Measurements from ENCODE around the gene MAP1LC3B2. TPM values are rescaled to one million over a fixed set of nuclear protein-coding genes. Genes with fewer than 3 reads are reported as not detected.

The MAP1LC3B2 gene
- total RNA-seq, 6 experiments from 2014 or later: 0.59 to 1.0 (median 0.70) TPM; not detected in 3

GRCh38 chr12:116545144-116545543, 14.0 kb upstream of the MAP1LC3B2 start:
- Histone ChIP-seq H3K9me3 (no peaks in the 10 kb centered on the region), H3K27me3 (no peaks in the 10 kb centered on the region), H3K36me3 (no peaks in the 10 kb centered on the region), H3K27ac (no peak overlapping the region), H3K4me1 (no peaks in the 10 kb centered on the region), H3K4me3 (no peak overlapping the region)
- TF ChIP-seq, protein P1, sequence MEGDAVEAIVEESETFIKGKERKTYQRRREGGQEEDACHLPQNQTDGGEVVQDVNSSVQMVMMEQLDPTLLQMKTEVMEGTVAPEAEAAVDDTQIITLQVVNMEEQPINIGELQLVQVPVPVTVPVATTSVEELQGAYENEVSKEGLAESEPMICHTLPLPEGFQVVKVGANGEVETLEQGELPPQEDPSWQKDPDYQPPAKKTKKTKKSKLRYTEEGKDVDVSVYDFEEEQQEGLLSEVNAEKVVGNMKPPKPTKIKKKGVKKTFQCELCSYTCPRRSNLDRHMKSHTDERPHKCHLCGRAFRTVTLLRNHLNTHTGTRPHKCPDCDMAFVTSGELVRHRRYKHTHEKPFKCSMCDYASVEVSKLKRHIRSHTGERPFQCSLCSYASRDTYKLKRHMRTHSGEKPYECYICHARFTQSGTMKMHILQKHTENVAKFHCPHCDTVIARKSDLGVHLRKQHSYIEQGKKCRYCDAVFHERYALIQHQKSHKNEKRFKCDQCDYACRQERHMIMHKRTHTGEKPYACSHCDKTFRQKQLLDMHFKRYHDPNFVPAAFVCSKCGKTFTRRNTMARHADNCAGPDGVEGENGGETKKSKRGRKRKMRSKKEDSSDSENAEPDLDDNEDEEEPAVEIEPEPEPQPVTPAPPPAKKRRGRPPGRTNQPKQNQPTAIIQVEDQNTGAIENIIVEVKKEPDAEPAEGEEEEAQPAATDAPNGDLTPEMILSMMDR (IDR thresholded peaks at IDR 0.05): no peak
- no peak for TF ChIP-seq POLR2A (IDR thresholded peaks at IDR 0.05)
- WGBS (ENCODE audit: insufficient coverage, low coverage, low lambda C conversion rate, missing lambda C conversion rate): 57% methylated on average over 3 of the region's 6 CpGs
- no peak for ATAC-seq
- intact Hi-C loops (cut with DNase I): no loop called here
- no peak for DNase-seq

- H3K9me3 ChIP-seq: no peaks in the 10 kb centered on the region
- H3K4me1 ChIP-seq: no peaks in the 10 kb centered on the region
- H3K4me3 ChIP-seq: no peak overlapping the region
- ATAC-seq (no peak), DNase-seq (no peak)
- intact Hi-C loops (cut with DNase I): no loop called here
- no peaks in the 10 kb centered on the region for H3K27me3 ChIP-seq
- no peak overlapping the region for H3K27ac ChIP-seq
- TF ChIP-seq POLR2A (IDR thresholded peaks at IDR 0.05): no peak
- TF ChIP-seq, protein P1 (IDR thresholded peaks at IDR 0.05): no peak
- WGBS (ENCODE audit: insufficient coverage, low coverage, low lambda C conversion rate, missing lambda C conversion rate): 86% methylated on average over 3 of the region's 6 CpGs
- H3K36me3 ChIP-seq: no peaks in the 10 kb centered on the region
Measured at GRCh38 chr12:116545936-116546335, 13.2 kb upstream of the MAP1LC3B2 start.

DNA sequence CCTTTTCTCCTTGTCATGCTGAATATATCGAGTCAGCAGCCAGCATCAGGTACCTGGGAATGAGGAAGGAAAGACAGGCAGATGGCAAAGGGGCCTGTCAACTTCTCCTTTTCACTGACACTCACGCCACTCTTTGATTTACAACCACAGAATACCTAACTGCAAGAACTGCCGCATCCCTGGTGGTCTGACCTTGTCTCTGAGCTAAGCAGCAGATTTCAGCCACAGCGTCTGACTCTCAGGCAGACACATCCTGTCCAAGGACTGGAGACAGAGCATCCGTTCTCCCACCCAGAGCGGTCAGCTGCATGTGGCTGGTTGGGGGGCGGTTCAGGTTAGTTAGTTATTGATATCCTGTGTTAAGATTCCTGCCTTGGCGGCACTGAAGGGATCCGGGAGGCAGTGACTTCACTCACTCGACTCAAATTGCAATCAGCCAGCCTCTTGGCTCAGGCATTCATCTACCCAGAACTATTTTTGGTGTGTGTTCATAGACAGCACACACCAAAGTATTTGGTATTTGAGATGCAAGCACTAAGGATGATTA, 11.2 kb upstream of the MAP1LC3B2 start:
- ATAC-seq (peak in 3 of 4 donors; percentile 23 to 51 (median 42)), DNase-seq (peak in 1 of 3 donors; percentile 27)
- no peaks in the 10 kb centered on the region for H3K4me1 ChIP-seq
- no peak overlapping the region for H3K4me3 ChIP-seq
- 34% methylated on average over 8 of the region's 10 CpGs for WGBS (ENCODE audit: insufficient coverage, low coverage, low lambda C conversion rate, missing lambda C conversion rate)
- TF ChIP-seq POLR2A (IDR thresholded peaks at IDR 0.05): no peak
- TF ChIP-seq, protein P1 (IDR thresholded peaks at IDR 0.05): no peak
- intact Hi-C loops (cut with DNase I): no loop called here
- no peaks in the 10 kb centered on the region for H3K9me3 ChIP-seq
- no peaks in the 10 kb centered on the region for H3K27me3 ChIP-seq
- no peak overlapping the region for H3K27ac ChIP-seq
- no peaks in the 10 kb centered on the region for H3K36me3 ChIP-seq

GRCh38 chr12:116549993-116550392, 9.2 kb upstream of the MAP1LC3B2 start:
- Histone ChIP-seq H3K27me3 (no peaks in the 10 kb centered on the region), H3K4me3 (no peak overlapping the region), H3K27ac (no peak overlapping the region), H3K4me1 (no peaks in the 10 kb centered on the region), H3K9me3 (no peaks in the 10 kb centered on the region), H3K36me3 (no peaks in the 10 kb centered on the region)
- WGBS (ENCODE audit: insufficient coverage, low coverage, low lambda C conversion rate, missing lambda C conversion rate): 68% methylated on average over 7 of the region's 10 CpGs
- intact Hi-C loops (cut with DNase I): no loop called here
- DNase-seq: no peak
- ATAC-seq: no peak
- TF ChIP-seq, protein P1 (IDR thresholded peaks at IDR 0.05): no peak
- no peak for TF ChIP-seq POLR2A (IDR thresholded peaks at IDR 0.05)

DNA sequence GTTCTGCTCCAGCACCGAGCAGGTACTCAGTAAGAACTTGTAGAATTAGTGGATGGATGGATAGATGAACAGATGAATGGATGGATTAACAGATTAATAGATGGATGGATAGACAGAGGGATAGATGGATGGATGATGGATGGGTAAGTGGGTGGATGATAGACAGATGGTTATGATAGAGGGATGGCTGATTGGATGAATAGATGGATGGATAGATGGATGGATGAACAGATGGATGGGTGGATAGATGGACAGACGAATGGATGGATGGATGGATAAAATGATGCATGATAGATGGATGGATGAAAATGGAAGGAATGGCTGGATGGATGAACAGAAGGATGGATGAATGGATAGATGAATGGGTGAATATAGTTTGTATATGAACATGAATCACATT, 8.0 kb upstream of the MAP1LC3B2 start:
- Histone ChIP-seq H3K36me3 (no peaks in the 10 kb centered on the region), H3K27me3 (no peaks in the 10 kb centered on the region), H3K4me3 (no peak overlapping the region), H3K9me3 (no peaks in the 10 kb centered on the region), H3K27ac (no peak overlapping the region), H3K4me1 (no peaks in the 10 kb centered on the region)
- ATAC-seq: no peak
- DNase-seq: no peak
- no peak for TF ChIP-seq POLR2A (IDR thresholded peaks at IDR 0.05)
- TF ChIP-seq, protein P1 (IDR thresholded peaks at IDR 0.05): no peak
- intact Hi-C loops (cut with DNase I): no loop called here
- WGBS (ENCODE audit: insufficient coverage, low coverage, low lambda C conversion rate, missing lambda C conversion rate): 71% methylated on average over 2 of the region's 2 CpGs
